Activated T-cell treated with anti-CD3 and anti-CD28 coated beads for 24 hours (primary cell): ENCODE measurements around the gene CTDSP2.
"Not testable (repeated sequence)": the region's sequence is repeated elsewhere in the genome, so short reads cannot be mapped to it uniquely, and the experiment has no call there.

Experiments used
- DNase-seq: peaks from one replicate; pipeline ENCODE4 v3.0.0-alpha.2; 2020; ENCODE audit warnings: low read depth

Gene CTDSP2

DNA sequence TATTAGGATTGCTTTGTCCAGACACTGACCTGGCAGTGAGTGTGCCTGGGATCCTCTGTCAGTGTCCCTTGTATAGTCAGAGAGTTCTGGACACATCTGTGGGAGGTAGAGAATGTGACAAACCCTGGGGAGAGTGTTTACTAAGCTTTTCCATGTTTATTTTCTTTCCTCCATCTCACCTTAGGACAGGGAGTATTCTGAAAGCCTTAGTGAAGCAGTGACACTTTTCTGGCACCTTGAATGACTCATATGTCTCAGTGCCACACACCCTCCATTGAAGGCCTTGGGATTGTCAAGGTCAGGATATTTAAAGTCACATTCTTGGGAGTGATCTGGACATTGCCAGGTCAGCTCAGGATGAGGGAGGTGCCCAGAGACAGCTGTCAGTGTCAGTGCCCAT lies 34.9 kb upstream of the CTDSP2 start:
- DNase-seq = no peak

DNA sequence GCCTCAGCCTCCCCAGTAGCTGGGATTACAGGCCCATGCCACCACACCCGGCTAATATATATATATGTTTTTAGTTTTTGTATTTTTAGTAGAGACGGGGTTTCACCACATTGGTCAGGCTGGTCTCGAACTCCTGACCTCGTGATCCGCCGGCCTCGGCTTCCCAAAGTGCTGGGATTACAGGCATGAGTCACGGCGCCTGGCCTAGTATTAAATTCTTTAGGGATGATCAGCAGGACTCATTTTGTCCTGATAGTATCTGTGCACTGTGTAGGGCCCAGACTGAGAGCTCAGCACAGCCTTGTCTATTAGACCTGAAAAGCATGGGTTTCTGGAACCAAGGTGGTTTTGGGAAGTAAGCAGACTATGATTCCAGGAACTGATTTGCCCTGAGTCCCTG lies 34.5 kb upstream of the CTDSP2 start:
- not testable (repeated sequence) for DNase-seq

DNA sequence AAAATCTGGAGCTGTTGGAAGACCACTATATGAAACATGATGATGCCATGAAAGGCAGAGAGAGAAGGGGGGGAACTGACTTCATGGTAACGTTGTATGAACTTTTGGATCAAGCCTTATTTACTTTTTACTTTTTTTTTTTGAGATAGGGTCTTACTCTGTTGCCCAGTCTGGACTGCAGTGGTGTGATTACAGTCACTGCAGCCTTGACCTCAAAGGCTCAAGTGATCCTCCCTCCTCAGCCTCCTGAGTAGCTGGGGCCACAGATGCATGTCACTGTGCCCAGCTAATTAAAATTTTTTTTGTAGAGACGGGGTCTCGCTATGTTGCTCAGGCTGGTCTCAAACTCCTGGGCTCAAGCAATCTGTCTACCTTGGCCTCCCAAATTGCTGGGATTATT lies 31.3 kb upstream of the CTDSP2 start:
- DNase-seq = no peak

DNA sequence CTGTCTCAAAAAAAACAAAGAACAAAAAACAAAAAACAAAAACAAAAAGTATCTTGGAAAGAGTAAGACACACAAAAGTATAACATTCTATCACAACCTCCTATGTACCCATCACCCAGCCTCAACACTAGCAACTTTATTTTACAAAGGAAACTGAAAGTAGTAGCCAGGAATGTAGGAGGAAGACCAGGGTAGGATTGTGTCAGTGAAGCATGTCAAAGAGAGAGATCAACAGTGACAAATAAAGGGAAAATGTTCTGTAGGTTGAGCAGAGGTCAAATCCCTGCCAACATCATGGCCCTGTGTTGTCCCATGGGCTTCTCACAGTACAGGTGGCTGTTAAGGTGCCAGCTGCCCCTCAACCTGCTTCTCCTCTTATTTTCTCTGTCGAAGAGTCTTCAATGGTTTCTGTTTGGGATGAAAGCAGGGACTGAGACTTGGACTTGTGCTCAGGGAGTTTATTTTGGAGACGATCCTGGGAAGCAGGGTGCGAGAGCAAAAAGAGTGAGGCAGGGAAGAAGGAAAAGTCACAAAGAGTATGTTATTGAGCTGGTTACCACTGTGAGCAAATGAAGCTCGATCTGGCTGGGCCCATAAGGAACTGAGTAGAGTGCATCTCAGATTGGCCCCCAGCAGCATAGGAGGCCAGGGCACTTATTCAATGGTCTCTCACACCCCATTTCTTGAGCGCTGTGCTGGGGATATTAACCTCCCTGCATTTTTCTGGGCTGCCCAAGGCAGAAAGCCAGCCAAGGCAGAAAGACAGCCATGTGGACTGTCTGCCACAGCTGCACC lies 29.4 kb upstream of the CTDSP2 start:
- no peak for DNase-seq

DNA sequence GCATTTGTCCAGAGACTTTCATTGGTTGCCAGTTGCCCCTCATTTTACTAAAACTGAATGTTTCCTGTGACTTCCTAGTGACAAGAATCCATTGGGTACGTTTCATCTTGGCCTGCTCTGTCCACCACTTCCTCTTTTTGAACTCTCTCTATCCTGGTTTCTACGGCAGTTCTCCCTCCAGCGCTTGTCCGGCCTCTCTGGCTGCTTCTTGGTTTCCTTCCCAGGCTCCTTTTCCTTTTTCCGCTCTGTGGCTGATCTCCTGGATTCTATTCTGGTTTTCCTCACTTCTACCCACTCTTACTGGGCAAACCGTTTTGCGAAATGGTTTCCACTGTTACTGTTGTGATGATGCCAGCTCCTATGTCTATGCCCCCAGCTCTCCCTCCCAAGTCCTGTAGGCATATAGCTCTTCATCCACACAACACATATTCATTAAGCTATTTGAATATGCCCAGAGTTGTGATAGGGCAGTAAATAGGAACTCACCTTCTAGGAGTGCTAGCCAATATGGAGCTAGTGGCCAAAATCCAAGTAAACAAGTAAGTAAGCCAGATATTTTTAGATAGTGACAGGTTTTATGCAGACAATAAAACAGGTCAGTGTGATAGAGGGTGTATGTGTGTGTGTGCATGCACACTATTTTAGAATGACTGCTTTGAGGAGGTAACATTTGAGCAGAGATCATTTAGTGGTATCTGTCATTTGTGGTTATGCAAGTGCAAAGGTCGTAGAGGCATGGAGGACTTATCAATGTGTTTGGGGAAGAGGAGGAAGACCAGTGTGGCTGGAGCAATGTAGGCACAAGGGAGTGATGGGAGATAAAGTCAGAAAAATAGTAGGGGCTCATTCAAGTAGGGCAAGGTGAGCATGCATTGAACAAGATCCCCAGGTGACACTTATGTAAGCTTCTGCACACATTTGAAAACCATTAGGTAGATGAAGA lies 27.9 kb upstream of the CTDSP2 start:
- DNase-seq = no peak

DNA sequence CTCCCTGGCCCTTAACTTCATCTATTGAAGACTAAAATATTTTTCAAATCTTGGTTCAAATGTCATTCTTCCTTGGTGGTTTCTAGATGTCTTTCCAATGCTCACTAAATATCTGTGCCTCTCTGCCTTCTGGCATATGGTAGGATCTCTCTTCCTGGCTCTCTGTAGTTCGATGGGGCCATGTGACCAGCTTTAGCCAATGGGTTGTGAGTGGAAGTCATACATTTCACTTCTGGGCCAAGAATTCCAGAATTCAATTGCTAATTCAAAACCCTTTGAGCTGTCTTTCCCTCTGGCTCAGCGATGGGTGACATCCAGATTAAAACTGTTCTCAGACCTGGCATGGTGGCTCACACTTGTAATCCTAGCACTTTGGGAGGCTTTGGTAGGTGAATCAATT lies 25.8 kb upstream of the CTDSP2 start:
- DNase-seq = no peak

DNA sequence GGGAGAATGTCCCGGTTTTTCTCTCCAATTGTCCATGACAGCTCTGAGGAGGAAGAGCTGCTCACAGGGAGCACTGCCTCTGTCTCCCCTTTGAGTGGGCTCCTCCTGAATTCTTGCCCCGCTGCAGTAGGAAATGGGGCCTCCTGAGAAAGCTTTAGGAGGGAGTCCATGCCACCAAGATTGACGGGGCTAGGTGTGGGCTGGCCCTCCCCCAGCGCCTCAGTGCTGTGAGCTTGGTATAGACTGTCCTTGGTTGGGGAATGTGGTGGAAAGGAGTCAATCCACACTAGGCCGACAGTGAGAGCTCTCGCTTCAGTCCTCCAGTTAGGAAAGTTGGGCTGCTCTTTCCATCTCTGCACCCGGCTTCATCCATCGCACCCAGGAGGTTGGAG lies 23.4 kb upstream of the CTDSP2 start:
- DNase-seq = no peak

DNA sequence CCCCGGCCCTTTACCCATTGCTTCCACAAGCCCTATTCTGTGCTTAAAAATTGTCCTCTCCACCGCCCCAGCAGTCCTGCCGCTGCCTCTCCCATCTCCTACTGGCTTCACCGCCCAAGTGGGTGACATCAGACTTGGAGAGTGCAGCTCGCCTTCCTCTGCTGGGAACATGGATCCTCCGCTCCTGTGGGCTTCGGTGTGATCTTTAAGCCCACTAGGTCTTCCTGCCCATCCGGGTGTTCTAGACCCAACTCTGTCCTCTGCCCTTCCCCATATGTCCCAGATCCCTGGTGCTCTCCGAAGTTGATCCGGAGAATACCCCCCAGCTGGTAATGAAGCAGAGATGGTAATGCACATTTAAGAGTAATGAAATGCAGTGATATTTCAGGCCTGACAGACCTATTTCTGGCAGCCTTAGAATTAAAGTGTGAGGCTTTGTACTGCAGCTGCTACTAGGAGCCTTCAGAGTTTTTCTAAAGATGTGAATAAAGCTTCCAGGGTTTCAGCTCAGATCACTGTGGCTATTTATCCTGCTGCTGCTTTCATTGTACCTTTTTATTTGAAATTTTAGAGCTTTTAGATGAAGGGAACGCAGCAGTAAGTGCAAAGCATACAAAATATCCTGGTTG lies 22.9 kb upstream of the CTDSP2 start:
- DNase-seq = no peak

DNA sequence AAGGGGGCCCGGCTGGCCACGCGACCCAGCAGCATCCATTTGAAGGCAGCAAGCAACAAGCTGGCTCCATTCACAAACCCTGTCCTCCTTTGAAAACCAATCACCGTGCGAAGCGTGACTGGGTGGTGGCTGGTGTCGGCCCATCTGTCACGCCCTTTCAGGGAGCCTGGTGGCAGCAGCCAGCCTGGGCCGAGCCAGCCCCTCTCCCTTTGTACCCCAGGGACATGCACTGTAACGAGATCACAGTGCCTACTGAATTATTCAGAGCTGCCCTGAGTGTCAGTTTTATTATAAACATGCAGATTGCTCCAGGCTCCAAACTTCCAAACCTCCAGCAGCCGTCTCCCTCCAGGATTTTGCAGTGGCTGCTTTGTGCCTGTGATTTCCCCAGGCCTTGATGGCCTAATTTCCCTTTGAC lies 22.3 kb upstream of the CTDSP2 start:
- DNase-seq = no peak

DNA sequence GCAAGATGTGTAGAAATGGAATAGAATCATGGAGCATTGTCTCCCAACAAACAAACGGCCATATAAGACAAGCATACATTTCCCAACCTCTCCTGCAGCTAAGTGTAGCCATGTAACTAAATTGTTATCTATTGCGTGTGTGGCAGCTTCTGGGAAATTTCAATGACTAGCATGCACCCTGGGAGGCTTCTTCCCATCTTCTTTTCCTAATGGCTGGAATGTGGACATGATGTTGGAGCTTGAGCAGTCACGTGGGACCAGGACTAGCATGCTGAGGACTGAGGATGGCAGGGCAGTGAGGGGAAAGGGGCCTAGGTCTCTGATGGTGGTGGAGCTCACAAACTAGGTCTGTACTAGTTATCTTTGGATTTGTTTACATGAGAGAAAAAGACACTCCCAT lies 21.7 kb upstream of the CTDSP2 start:
- no peak for DNase-seq

DNA sequence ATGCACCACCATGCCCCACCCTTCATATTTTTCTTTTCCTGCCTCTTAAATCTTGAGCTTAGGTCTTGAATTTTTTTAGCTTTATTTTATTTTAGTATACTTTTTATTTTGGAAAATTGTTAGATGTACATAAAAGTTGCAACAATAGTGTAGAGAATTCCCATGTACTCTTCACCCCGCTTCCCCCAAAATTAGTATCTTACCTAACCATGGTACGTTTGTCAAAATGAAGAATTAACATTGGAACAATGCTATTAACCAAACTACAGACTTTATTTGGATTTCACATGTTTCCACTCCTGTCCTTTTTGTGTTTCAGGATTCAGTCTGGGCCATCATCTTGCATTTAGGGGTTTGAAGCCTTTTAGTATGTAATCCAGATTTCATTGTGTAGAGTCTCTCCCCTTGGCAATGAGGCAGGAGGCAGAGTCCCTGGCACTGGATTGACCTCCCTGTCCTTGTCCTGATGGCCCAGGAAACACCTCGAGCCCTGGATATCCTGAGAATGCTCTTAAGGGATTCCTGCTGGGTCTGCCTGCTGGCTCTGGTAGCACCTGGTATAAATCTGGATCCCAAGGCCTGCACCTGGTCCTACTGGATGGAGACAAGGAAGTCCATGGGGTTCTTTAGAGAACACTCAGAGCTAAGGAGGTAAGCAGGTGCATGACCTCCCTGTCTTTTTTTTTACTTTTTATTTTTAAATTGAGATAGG lies 19.9 kb upstream of the CTDSP2 start:
- no peak for DNase-seq

DNA sequence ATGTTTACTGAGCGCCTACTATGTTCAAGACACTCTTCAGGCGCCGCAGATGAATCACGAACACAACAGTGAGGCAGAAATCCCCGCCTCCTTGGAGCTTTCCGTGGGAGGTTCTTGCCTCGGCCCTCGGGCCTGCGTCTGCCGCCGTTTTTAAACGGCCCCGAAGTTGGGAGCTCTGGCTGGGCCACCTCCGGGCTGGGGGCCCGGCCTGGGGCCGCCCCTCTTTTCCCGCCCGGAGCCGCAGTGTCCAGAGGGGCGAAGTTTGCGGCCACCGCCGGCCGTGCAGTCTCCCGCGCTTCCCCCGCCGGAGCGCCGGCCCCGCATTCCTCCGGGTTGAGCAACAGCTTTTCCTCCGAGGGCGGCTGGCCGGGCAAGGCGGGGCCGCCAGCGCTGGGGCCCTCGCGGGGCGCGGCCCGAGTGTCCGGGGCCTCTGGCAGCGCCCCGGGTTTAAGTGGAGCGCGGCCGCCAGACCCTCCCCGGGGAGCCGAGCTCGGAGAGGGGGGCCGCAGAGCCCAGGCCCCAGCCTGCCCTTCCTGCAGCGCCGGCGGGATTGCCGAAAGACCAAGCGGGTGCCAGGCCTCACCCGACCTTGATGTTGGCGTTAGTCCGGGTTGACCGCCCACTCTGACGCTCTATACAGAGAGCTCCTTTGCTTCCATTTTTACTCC lies 18.7 kb upstream of the CTDSP2 start:
- DNase-seq = peak; percentile 53

DNA sequence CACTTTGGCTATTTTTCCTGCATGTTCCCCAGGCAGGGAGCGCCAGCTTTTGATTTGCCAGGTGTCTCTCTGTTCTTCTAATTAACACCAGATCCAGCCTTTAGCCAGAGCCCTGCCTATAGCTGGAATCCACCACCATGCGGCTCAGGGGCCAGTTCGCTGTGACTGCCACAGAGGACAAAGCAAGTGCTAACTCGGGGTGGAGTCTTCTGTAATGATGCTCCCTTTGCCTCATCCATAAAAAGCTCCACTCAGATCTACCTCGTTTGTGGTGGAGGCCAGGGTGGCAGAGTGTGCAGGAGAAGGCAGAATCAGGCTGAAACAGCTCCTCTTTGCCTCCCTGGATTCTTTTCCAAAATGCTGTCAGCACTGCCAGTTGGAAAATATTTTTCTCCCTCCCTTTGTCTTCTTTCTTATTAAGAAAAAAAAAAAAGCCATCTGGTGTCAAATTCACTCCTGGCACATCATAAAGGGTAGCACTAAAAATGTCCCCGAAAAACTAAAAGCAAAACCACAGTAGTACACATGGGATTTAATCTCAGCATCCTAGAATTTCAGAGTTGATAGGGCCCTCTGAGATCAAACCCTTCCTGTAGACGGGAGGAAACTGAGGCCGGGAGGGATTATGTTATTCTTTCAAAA lies 18.0 kb upstream of the CTDSP2 start:
- DNase-seq = no peak

DNA sequence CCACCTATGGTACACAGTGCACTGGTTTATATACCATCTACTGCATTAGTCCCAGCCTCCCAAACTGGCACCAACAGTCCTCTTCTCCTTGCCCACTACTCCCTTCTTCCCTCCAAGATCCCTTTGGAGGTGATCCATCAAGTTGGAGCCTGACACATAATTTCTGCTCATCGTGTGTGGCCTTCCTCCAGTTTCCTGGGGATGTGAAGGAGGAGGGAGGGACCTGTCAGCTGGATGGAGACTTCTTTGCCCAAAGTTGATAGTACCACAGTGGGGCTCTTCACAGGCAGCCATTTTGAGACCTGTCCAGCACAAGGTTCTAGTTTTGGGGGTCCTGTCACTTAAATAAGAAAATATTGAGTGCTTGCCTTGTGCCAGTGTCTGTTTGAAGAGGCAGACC lies 17.1 kb upstream of the CTDSP2 start:
- no peak for DNase-seq

DNA sequence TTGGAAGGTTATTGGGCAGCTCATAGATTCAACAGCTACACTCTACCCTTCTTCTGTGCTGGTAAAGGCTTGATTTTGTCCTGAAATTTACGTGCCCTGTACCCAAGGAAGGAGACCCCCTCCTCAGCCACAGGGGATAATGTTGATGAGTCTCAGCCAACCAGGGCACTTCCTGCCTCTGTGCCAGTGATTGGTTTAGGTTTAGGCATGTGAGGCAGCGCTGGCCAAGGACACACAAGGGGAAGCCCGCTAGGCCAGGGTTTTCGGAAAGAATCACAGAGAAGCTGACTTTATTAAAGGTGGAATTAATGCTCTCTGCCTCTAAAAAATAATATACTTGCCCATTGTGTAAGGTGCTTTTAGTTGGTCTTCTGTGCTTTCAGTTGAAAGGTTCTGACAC lies 15.4 kb upstream of the CTDSP2 start:
- DNase-seq = no peak

DNA sequence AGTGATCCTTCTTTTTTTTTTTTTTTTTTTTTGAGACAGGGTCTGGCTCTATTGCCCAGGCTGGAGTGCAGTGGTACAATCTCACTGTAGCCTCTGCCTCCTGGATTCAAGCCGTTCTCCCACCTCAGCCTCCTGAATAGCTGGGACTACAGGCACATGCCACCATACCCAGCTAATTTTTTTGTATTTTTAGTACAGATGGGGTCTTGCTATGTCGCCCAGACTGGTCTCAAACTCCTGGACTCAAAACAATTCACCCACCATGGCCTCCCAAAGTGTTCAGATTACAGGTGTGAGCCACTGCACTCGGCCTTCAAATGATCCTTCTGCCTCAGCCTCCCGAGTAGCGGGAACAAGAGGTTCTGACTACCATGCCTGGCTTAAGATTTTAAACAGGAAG lies 14.4 kb upstream of the CTDSP2 start:
- DNase-seq = not testable (repeated sequence)

DNA sequence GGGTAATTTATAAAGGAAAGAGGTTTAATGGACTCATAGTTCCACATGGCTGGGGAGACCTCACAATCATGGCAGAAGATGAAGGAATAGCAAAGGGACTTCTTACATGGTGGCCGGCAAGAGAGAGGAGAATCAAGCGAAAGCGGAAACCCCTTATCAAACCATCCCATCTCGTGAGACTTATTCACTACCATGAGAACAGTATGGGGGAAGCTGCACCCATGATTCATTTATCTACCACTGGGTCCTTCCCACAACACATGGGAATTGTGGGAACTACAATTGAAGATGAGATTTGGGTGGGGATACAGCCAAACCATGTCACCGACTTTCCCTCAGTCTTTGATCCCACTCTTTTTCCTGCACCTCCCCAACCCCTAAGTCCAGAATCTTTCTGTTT lies 12.6 kb upstream of the CTDSP2 start:
- no peak for DNase-seq

DNA sequence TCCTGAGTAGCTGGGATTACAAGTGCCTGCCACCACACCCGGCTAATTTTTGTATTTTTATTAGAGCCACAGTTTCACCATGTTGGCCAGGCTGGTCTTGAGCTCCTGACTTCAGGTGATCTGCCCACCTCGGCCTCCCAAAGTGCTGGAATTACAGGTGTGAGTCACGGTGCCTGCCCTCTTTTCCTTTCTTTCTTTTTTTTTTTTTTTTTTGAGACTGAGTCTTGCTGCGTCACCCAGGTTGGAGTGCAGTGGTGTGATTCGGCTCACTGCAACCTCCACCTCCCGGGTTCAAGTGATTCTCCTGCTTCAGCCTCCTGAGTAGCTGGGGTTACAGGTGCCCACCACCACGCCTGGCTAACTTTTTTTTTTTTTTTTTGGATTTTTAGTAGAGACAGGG lies 11.6 kb upstream of the CTDSP2 start:
- DNase-seq = not testable (repeated sequence)

DNA sequence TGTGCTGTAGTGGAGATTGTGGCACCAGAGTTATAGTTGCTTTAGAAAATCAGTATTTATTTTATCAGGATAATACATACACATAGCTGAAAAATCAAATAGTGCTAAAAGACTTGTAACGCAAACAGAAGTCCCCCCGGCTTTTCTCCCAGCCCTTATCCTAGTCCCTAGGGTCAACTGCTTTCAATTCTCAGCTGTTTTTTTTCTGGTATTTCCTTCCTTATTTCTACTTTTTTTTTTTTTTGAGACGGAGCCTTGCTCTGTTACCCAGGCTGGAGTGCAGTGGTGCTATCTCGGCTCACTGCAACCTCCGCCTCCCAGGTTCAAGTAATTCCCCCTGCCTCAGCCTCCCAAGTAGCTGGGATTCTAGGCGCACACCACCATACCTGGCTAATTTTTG lies 8.4 kb upstream of the CTDSP2 start:
- no peak for DNase-seq

DNA sequence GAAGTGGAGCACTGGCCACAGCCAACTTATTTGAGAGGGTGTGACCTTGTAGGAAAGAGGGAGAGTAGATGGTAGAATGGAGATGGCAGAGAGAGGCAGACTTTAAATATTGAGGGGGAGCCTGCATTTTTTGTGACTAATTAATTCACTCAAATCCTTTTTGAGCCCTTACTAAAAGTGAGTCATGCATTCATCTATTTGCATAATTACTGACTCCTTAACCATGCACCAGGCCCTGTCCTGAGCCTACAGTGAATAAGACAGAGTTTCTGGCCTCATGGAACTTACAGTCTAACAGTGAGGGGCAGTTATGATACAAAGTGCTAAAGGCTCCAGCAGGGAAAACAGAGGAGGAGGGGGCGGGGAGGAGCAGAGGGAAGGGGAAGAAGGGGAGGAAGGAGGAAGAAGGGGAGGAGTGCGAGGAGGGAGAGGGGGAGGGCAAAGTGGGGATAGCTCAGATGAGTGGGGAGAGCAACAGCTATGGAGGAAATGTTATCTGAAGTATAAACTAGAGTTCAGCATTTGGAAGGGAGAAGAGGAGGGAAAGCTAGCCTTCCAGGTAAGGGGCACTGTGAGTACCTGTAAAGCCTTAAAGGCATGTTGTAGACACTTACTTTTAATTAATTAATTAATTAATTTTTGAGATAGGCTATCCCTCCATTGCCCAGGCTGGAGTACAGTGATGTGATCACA lies 7.5 kb upstream of the CTDSP2 start:
- no peak for DNase-seq
